K562 (cell line): Measurements from ENCODE around the gene ARL4D. TPM values are rescaled to one million over a fixed set of nuclear protein-coding genes. Genes with fewer than 3 reads are reported as not detected.

Experiments
- ATAC-seq: fragments of 200-7000 bp; cut with Tn5 transposase; 3 replicates; pipeline ENCODE4 v1.9.1; 2020; ENCODE audit warnings: moderate library complexity
- BruUV-seq: library from RNA; stranded (reverse); fragments of 400-500 nt; replicated peaks from 2 replicates; lab custom pipeline; 2021; lab: Mats Ljungman, UMichigan
- CTCF ChIA-PET: fragments of 300-600 bp; formaldehyde crosslinking; extraction: SDS; loops from one replicate; lab custom pipeline; 2021; ENCODE audit warnings: low intra/inter-chr PET ratio; lab: Yijun Ruan, JAX
- POLR2A ChIA-PET: fragments of 300-600, 350-650 bp; sonication (Branson Sonifier 250); formaldehyde crosslinking; extraction: SDS; loops from one replicate; lab custom pipeline; 2021; ENCODE audit warnings: antibody characterized with exemption, inconsistent platforms; lab: Yijun Ruan, JAX
- DNase-seq, 4 experiments: peaks; one replicate each; pipeline versions ENCODE4 v3.0.0 to v3.0.0-alpha.2; 2011 to 2018; ENCODE audit warnings: low spot score in 3 of 4, mixed read lengths in 3 of 4; ENCODE audit errors: extremely low read depth in 1 of 4
- FAIRE-seq: peaks from 2 replicates; lab custom pipeline; 2011; peaks lifted over from hg19 to GRCh38; lab: Jason Lieb, UNC
- H2AFZ ChIP-seq: 2 replicates; pipeline ENCODE4 v1.6.0; 2011; ENCODE audit warnings: low read depth, low read length, control low read depth, inconsistent platforms
- H3K27ac ChIP-seq: fragments of 200-600 bp; 3 replicates; pipeline ENCODE4 v1.8.0; 2011; ENCODE audit warnings: low read depth, mild to moderate bottlenecking, control low read depth, inconsistent platforms, low read length, moderate library complexity, mixed read lengths; ENCODE audit errors: extremely low read depth
- H3K27me3 ChIP-seq, 2 experiments: fragments of 300-600 bp in 1 of 2; 2 replicates in 1 of 2; 3 replicates in 1 of 2; pipeline versions ENCODE4 v1.6.0 to v1.8.0; 2011; ENCODE audit warnings: inconsistent platforms in 2 of 2, low read length in 2 of 2, mild to moderate bottlenecking in 1 of 2, mixed read lengths in 1 of 2, moderate library complexity in 1 of 2; ENCODE audit not compliant: control insufficient read depth in 2 of 2, insufficient read depth in 2 of 2
- H3K36me3 ChIP-seq: fragments of 300-600 bp; 3 replicates; pipeline ENCODE4 v1.8.0; 2011; ENCODE audit warnings: mild to moderate bottlenecking, low read length, inconsistent platforms; ENCODE audit not compliant: control insufficient read depth, insufficient read depth
- H3K4me1 ChIP-seq, 2 experiments: fragments of 200-600 bp in 1 of 2; replicated peaks in 1 of 2; 2 replicates in 1 of 2; 3 replicates in 1 of 2; pipeline versions ENCODE4 v1.5.1 to v1.8.0; 2011; ENCODE audit warnings: inconsistent platforms in 2 of 2, low read length in 2 of 2, mild to moderate bottlenecking in 1 of 2, mixed read lengths in 1 of 2, moderate library complexity in 1 of 2; ENCODE audit not compliant: control insufficient read depth in 2 of 2, insufficient read depth in 2 of 2
- H3K4me2 ChIP-seq: 2 replicates; pipeline ENCODE4 v1.6.1; 2011; ENCODE audit warnings: low read length, control low read depth, inconsistent platforms, mixed read lengths; ENCODE audit not compliant: insufficient read depth
- H3K4me3 ChIP-seq: fragments of 200-600 bp; sonication (generic), shearing (Covaris generic); 2 replicates; pipeline ENCODE4 v1.5.1; 2016; ENCODE audit warnings: control low read depth, inconsistent platforms
- H3K79me2 ChIP-seq: fragments of 200-600 bp; 3 replicates; pipeline ENCODE4 v1.8.0; 2011; ENCODE audit warnings: low read length, inconsistent platforms; ENCODE audit not compliant: control insufficient read depth, insufficient read depth
- H3K9ac ChIP-seq, 2 experiments: 2 replicates each; pipeline versions ENCODE4 v1.6.0 to v1.6.1; 2011; ENCODE audit warnings: low read depth in 2 of 2, low read length in 2 of 2, control low read depth in 1 of 2, inconsistent platforms in 1 of 2, mild to moderate bottlenecking in 1 of 2, mixed read lengths in 1 of 2; ENCODE audit not compliant: insufficient read depth in 1 of 2
- H3K9me1 ChIP-seq: one replicate; pipeline ENCODE4 v1.6.0; 2011; ENCODE audit warnings: inconsistent platforms, mild to moderate bottlenecking, low read length, moderate library complexity; ENCODE audit not compliant: control insufficient read depth, insufficient read depth
- H3K9me3 ChIP-seq: replicated peaks from 2 replicates; pipeline ENCODE4 v1.5.1; 2011; ENCODE audit warnings: low read depth, low read length, inconsistent platforms; ENCODE audit not compliant: control insufficient read depth, insufficient read depth
- H4K20me1 ChIP-seq: replicated peaks from 2 replicates; pipeline ENCODE4 v1.6.1; 2011; ENCODE audit warnings: low read length, inconsistent platforms, mixed read lengths; ENCODE audit not compliant: control insufficient read depth, insufficient read depth
- AFF4 ChIP-seq: sonication (generic); formaldehyde crosslinking; IDR thresholded peaks from 2 replicates; pipeline ENCODE4 v1.8.0; 2023; ENCODE audit warnings: mild to moderate bottlenecking, missing genetic modification reagents
- CCAR2 ChIP-seq: fragments of 200-400 bp; formaldehyde crosslinking; IDR thresholded peaks from 2 replicates; pipeline ENCODE4 v1.6.1; 2017; ENCODE audit warnings: mild to moderate bottlenecking, low read depth, low read length
- TRIM24 ChIP-seq, 2 experiments: fragments of 450-650 bp; IDR thresholded peaks; 2 replicates each; pipeline ENCODE4 v1.6.1; 2016
- ZFP30 ChIP-seq: fragments of 250-450 bp; sonication (Bioruptor Pico); IDR thresholded peaks from 2 replicates; pipeline ENCODE4 v1.8.0; 2022; ENCODE audit warnings: moderate library complexity, mild to moderate bottlenecking, inconsistent platforms, borderline replicate concordance
- ZNF778 ChIP-seq: fragments of 450-650 bp; formaldehyde crosslinking; IDR thresholded peaks from 2 replicates; pipeline ENCODE4 v1.4.0; 2020; ENCODE audit warnings: mild to moderate bottlenecking, moderate library complexity
- WGBS: fragments of 100-300 bp; shearing (Covaris generic); methylation state at CpG from one replicate; pipeline ENCODE4 v1.1.6; 2016; ENCODE audit warnings: low coverage, mixed read lengths; ENCODE audit not compliant: insufficient coverage; ENCODE audit errors: missing lambda C conversion rate; 5-methylcytosine and 5-hydroxymethylcytosine counted together
- in situ Hi-C: fragments of 300-500 bp; cut with MboI; formaldehyde crosslinking; loops from 4 replicates; pipeline ENCODE4 v1.15.0; 2018; ENCODE audit warnings: inconsistent platforms, mixed read lengths
- intact Hi-C: fragments of 100-400 bp; cut with micrococcal nuclease; formaldehyde crosslinking; loops from 2 replicates; pipeline ENCODE4 v1.14.2; 2022
- polyA plus RNA-seq, 8 experiments: library from polyadenylated mRNA; depleted of rRNA in 4 of 8; stranded (reverse) in 5 of 8; unstranded in 3 of 8; fragments of >200 nt; fragmentation: Nextera tagmentation in 2 of 8; fragmentation: Illumina TruSeq in 1 of 8; extraction: Ambion mirVana in 2 of 8; extraction: Trizol in 1 of 8; gene quantifications; 2 replicates each; pipeline versions ENCODE4 v1.2.1 to v1.2.3, GENCODE V29; 2011 to 2014; ENCODE audit warnings: inconsistent platforms in 1 of 8, missing spikeins in 1 of 8
- total RNA-seq, 7 experiments: library from RNA; depleted of rRNA in 6 of 7; stranded (reverse); fragments of >200 nt in 6 of 7; fragmentation: Illumina TruSeq in 2 of 7; extraction: Trizol in 2 of 7; gene quantifications; 2 replicates each; pipeline versions ENCODE4 v1.2.1 to v1.2.3, GENCODE V29; 2011 to 2021; ENCODE audit warnings: low replicate concordance in 1 of 7
- TF ChIP-seq, protein P1 (sequence below): fragments of 450-650 bp; formaldehyde crosslinking; IDR thresholded peaks from 2 replicates; pipeline ENCODE4 v1.4.0; 2020; ENCODE audit warnings: mild to moderate bottlenecking, moderate library complexity
- TF ChIP-seq, protein P2 (sequence below), 2 experiments: fragments of 450-650 bp in 1 of 2; IDR thresholded peaks; 2 replicates each; pipeline ENCODE4 v1.6.1; 2011 to 2017; ENCODE audit warnings: low read depth in 2 of 2, antibody characterized with exemption in 1 of 2, borderline replicate concordance in 1 of 2, low read length in 1 of 2, mild to moderate bottlenecking in 1 of 2, mixed read lengths in 1 of 2; ENCODE audit not compliant: control insufficient read depth in 1 of 2
- TF ChIP-seq, protein P3 (sequence below): IDR thresholded peaks from 2 replicates; pipeline ENCODE4 v1.6.1; 2016; ENCODE audit warnings: missing genetic modification characterization, missing compliant biosample characterization

Gene ARL4D
- total and polyA plus RNA-seq, 9 of the 15 experiments (the other 6 are each of a cell fraction or from before 2014, with no cell fraction given): 0.07 to 0.53 (median 0.28) TPM; not detected in 1

DNA sequence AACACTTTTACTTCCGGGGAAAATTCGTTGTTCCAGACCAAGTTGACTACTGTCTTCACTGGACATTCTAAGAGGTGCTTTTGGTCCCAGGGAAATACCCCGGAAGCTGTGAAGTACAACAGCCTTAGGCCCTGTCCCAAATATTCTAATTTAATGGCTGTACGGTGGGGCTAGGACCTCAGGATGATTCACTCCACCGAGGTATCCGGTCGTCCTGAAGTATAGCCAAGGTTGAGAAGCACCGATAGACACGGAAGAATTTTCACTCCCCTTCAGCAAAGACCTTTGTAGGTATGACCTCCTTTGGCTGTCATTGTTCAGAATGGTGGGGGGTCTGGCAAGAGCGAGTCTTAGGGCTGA is 34.9 kb upstream of the ARL4D start (continued):
- no peak for TF ChIP-seq AFF4 (CRISPR knock-in tag)
- no peak for TF ChIP-seq CCAR2

GRCh38 chr17:43365356-43365755 is 33.4 kb upstream of the ARL4D start:
- ATAC-seq: no peak
- Histone ChIP-seq H3K79me2 (no peaks in the 10 kb centered on the region), H3K9me1 (no peaks in the 10 kb centered on the region), H3K4me3 (no peak overlapping the region), H3K27me3 (no peaks in the 10 kb centered on the region), H3K9ac (no peak overlapping the region), H3K27ac (no peak overlapping the region), H2AFZ (no peak overlapping the region), H3K4me2 (no peak overlapping the region), H3K4me1 (peaks cover 3 to 17% of the 10 kb centered on the region in 2 experiments; a peak in 4 of 5 replicates), H3K9me3 (peaks cover 3% of the 10 kb centered on the region), H3K36me3 (no peaks in the 10 kb centered on the region), H4K20me1 (no peaks in the 10 kb centered on the region)
- in situ Hi-C loops: no loop called here
- FAIRE-seq: no peak
- intact Hi-C loops: no loop called here
- POLR2A ChIA-PET: interaction anchor here (0.7 to 3.9 kb wide), 5 partner anchors 8 to 118 kb away, joined by 4 to 70 read pairs (median 28); partner anchors contain the start of gene DHX8
- no TSS peak for BruUV-seq
- CTCF ChIA-PET: no interaction called here
- WGBS: 44% methylated on average over 4 of the region's 4 CpGs
- DNase-seq: no peak
- TF ChIP-seq, protein P1, sequence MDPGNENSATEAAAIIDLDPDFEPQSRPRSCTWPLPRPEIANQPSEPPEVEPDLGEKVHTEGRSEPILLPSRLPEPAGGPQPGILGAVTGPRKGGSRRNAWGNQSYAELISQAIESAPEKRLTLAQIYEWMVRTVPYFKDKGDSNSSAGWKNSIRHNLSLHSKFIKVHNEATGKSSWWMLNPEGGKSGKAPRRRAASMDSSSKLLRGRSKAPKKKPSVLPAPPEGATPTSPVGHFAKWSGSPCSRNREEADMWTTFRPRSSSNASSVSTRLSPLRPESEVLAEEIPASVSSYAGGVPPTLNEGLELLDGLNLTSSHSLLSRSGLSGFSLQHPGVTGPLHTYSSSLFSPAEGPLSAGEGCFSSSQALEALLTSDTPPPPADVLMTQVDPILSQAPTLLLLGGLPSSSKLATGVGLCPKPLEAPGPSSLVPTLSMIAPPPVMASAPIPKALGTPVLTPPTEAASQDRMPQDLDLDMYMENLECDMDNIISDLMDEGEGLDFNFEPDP: no peak
- TF ChIP-seq TRIM24 (IDR thresholded peaks at IDR 0.05): no peak
- TF ChIP-seq ZNF778 (CRISPR knock-in tag): no peak
- TF ChIP-seq, protein P2, sequence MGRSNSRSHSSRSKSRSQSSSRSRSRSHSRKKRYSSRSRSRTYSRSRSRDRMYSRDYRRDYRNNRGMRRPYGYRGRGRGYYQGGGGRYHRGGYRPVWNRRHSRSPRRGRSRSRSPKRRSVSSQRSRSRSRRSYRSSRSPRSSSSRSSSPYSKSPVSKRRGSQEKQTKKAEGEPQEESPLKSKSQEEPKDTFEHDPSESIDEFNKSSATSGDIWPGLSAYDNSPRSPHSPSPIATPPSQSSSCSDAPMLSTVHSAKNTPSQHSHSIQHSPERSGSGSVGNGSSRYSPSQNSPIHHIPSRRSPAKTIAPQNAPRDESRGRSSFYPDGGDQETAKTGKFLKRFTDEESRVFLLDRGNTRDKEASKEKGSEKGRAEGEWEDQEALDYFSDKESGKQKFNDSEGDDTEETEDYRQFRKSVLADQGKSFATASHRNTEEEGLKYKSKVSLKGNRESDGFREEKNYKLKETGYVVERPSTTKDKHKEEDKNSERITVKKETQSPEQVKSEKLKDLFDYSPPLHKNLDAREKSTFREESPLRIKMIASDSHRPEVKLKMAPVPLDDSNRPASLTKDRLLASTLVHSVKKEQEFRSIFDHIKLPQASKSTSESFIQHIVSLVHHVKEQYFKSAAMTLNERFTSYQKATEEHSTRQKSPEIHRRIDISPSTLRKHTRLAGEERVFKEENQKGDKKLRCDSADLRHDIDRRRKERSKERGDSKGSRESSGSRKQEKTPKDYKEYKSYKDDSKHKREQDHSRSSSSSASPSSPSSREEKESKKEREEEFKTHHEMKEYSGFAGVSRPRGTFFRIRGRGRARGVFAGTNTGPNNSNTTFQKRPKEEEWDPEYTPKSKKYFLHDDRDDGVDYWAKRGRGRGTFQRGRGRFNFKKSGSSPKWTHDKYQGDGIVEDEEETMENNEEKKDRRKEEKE (IDR thresholded peaks at IDR 0.05; ENCODE audit: borderline replicate concordance in 1 of 2, control insufficient read depth in 1 of 2, low read depth in 2 of 2, low read length in 1 of 2): no peak
- no peak for TF ChIP-seq ZFP30 (CRISPR knock-in tag)
- TF ChIP-seq, protein P3, sequence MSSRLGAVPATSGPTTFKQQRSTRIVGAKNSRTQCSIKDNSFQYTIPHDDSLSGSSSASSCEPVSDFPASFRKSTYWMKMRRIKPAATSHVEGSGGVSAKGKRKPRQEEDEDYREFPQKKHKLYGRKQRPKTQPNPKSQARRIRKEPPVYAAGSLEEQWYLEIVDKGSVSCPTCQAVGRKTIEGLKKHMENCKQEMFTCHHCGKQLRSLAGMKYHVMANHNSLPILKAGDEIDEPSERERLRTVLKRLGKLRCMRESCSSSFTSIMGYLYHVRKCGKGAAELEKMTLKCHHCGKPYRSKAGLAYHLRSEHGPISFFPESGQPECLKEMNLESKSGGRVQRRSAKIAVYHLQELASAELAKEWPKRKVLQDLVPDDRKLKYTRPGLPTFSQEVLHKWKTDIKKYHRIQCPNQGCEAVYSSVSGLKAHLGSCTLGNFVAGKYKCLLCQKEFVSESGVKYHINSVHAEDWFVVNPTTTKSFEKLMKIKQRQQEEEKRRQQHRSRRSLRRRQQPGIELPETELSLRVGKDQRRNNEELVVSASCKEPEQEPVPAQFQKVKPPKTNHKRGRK (tag): no peak
